ENCODE results near the gene ITCH.
"Not testable (repeated sequence)": the region's sequence is repeated elsewhere in the genome, so short reads cannot be mapped to it uniquely, and the experiment has no call there.

ITCH gene

DNA sequence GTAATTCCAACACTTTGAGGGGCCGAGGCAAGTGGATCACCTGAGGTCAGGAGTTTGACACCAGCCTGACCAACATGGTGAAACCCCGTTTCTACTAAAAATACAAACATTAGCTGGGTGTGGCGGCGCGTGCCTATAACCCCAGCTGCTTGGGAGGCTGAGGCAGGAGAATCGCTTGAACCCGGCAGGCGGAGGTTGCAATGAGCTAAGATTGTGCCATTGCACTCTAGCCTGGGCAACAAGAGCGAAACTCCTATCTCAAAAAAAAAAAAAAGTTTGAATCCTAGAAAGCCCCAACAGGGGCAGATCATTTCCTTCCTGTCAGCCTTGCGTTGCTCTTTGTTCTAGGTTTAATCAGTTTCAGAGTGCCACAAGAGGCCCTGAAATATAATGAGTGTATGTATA, 42.2 kb downstream of the ITCH start:
- H3K27me3 ChIP-seq (ENCODE audit: control insufficient read depth in 3 of 3, insufficient read depth in 3 of 3, low read depth in 1 of 3, low read length in 3 of 3); H2BK120ac ChIP-seq (ENCODE audit: low read depth, low read length); H2BK15ac ChIP-seq (ENCODE audit: low read length); H2AK5ac ChIP-seq (ENCODE audit: low read depth, low read length); DNase-seq (ENCODE audit: low spot score); H3K18ac ChIP-seq (ENCODE audit: low read length); H2BK12ac ChIP-seq (ENCODE audit: low read length); H3K4ac ChIP-seq (ENCODE audit: low read length); H3K4me2 ChIP-seq (ENCODE audit: insufficient read depth, low read length, poor library complexity, severe bottlenecking); H3K9me3 ChIP-seq (replicated peaks in 1 of 2; ENCODE audit: control insufficient read depth in 2 of 2, insufficient read depth in 1 of 2, low read depth in 1 of 2, low read length in 2 of 2); H3K9ac ChIP-seq (ENCODE audit: low read depth, low read length, poor library complexity); H4K8ac ChIP-seq (ENCODE audit: low read depth, low read length); H2BK5ac ChIP-seq (ENCODE audit: low read length); H4K91ac ChIP-seq (ENCODE audit: low read depth, low read length, poor library complexity); H3K79me1 ChIP-seq (ENCODE audit: low read depth, low read length); H2AFZ ChIP-seq (ENCODE audit: low read length); H3K23ac ChIP-seq (ENCODE audit: low read depth, low read length, poor library complexity); H3K14ac ChIP-seq (ENCODE audit: low read length); H3K27ac ChIP-seq (replicated peaks; ENCODE audit: low read length); H3K4me1 ChIP-seq (ENCODE audit: control insufficient read depth in 2 of 2, insufficient read depth in 1 of 2, low read depth in 1 of 2, low read length in 2 of 2); H3K4me3 ChIP-seq (ENCODE audit: low read length in 2 of 2): not testable (repeated sequence)
- H3K36me3 ChIP-seq (replicated peaks in 1 of 2; ENCODE audit: control insufficient read depth in 2 of 2, insufficient read depth in 2 of 2, low read length in 2 of 2), result peaks cover 3 to 71% of the 10 kb centered on the region in 2 donors
- no CpG with 5 or more reads among the region's 10 CpGs for WGBS, 2 donors (ENCODE audit: extremely low coverage in 2 of 2, insufficient read length in 2 of 2, insufficient replicate concordance in 1 of 2)

DNA sequence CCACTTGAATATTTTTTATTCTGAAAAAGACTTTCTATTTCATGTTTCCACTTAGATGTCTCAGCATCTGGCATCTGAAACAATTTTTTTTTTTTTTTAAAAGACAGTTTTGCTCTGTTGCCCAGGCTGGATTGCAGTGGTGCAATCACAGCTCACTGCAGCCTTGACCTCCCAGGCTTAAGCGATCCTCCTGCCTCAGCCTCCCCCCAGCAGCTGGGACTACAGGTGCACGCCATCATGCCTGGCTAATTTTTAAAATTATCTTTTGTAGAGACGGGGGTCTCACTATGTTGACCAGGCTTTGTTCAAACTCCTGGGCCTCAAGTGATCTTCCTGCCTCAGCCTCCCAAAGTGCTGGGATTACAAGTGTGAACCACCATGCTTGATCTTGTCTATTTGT, 42.9 kb downstream of the ITCH start:
- no CpG with 5 or more reads among the region's 3 CpGs for WGBS, 2 donors (ENCODE audit: extremely low coverage in 2 of 2, insufficient read length in 2 of 2, insufficient replicate concordance in 1 of 2)
- H3K4me3 ChIP-seq (ENCODE audit: low read length in 2 of 2); H3K27ac ChIP-seq (replicated peaks; ENCODE audit: low read length); H3K14ac ChIP-seq (ENCODE audit: low read length); H2BK5ac ChIP-seq (ENCODE audit: low read length); H3K23ac ChIP-seq (ENCODE audit: low read depth, low read length, poor library complexity); H2BK12ac ChIP-seq (ENCODE audit: low read length); H3K4me1 ChIP-seq (ENCODE audit: control insufficient read depth in 2 of 2, insufficient read depth in 1 of 2, low read depth in 1 of 2, low read length in 2 of 2); DNase-seq (ENCODE audit: low spot score); H3K18ac ChIP-seq (ENCODE audit: low read length); H3K4ac ChIP-seq (ENCODE audit: low read length); H3K4me2 ChIP-seq (ENCODE audit: insufficient read depth, low read length, poor library complexity, severe bottlenecking); H3K9me3 ChIP-seq (replicated peaks in 1 of 2; ENCODE audit: control insufficient read depth in 2 of 2, insufficient read depth in 1 of 2, low read depth in 1 of 2, low read length in 2 of 2); H3K9ac ChIP-seq (ENCODE audit: low read depth, low read length, poor library complexity); H2BK120ac ChIP-seq (ENCODE audit: low read depth, low read length); H3K79me1 ChIP-seq (ENCODE audit: low read depth, low read length); H4K8ac ChIP-seq (ENCODE audit: low read depth, low read length); H2BK15ac ChIP-seq (ENCODE audit: low read length); H2AK5ac ChIP-seq (ENCODE audit: low read depth, low read length); H4K91ac ChIP-seq (ENCODE audit: low read depth, low read length, poor library complexity); H3K27me3 ChIP-seq (ENCODE audit: control insufficient read depth in 3 of 3, insufficient read depth in 3 of 3, low read depth in 1 of 3, low read length in 3 of 3); H2AFZ ChIP-seq (ENCODE audit: low read length): not testable (repeated sequence)
- H3K36me3 ChIP-seq (replicated peaks in 1 of 2; ENCODE audit: control insufficient read depth in 2 of 2, insufficient read depth in 2 of 2, low read length in 2 of 2), result peaks cover 3 to 73% of the 10 kb centered on the region in 2 donors

GRCh38 chr20:34407962-34408474, 44.9 kb downstream of the ITCH start:
- no peak overlapping the region for H4K91ac ChIP-seq (ENCODE audit: low read depth, low read length, poor library complexity)
- H3K9ac ChIP-seq (ENCODE audit: low read depth, low read length, poor library complexity), result no peak overlapping the region
- H3K14ac ChIP-seq (ENCODE audit: low read length), result no peak overlapping the region
- no peak overlapping the region for H4K8ac ChIP-seq (ENCODE audit: low read depth, low read length)
- no peak overlapping the region for H2AK5ac ChIP-seq (ENCODE audit: low read depth, low read length)
- peaks cover 3 to 77% of the 10 kb centered on the region in 2 donors for H3K36me3 ChIP-seq (replicated peaks in 1 of 2; ENCODE audit: control insufficient read depth in 2 of 2, insufficient read depth in 2 of 2, low read length in 2 of 2)
- no CpG with 5 or more reads among the region's 9 CpGs for WGBS, 2 donors (ENCODE audit: extremely low coverage in 2 of 2, insufficient read length in 2 of 2, insufficient replicate concordance in 1 of 2)
- no peak overlapping the region for H3K18ac ChIP-seq (ENCODE audit: low read length)
- no peak overlapping the region for H3K27ac ChIP-seq (replicated peaks; ENCODE audit: low read length)
- H2BK5ac ChIP-seq (ENCODE audit: low read length), result no peak overlapping the region
- no peaks in the 10 kb centered on the region for H3K79me1 ChIP-seq (ENCODE audit: low read depth, low read length)
- H3K4ac ChIP-seq (ENCODE audit: low read length), result no peak overlapping the region
- H3K4me1 ChIP-seq (ENCODE audit: control insufficient read depth in 2 of 2, insufficient read depth in 1 of 2, low read depth in 1 of 2, low read length in 2 of 2), result peaks cover 0 to under 1% of the 10 kb centered on the region in 2 donors
- DNase-seq (ENCODE audit: low spot score), result no peak
- no peak overlapping the region for H3K4me2 ChIP-seq (ENCODE audit: insufficient read depth, low read length, poor library complexity, severe bottlenecking)
- H2BK15ac ChIP-seq (ENCODE audit: low read length), result no peak overlapping the region
- H3K23ac ChIP-seq (ENCODE audit: low read depth, low read length, poor library complexity), result no peak overlapping the region
- no peak overlapping the region for H2BK12ac ChIP-seq (ENCODE audit: low read length)
- H3K4me3 ChIP-seq (ENCODE audit: low read length in 2 of 2), result no peak overlapping the region
- H3K27me3 ChIP-seq (ENCODE audit: control insufficient read depth in 3 of 3, insufficient read depth in 3 of 3, low read depth in 1 of 3, low read length in 3 of 3), result no peaks in the 10 kb centered on the region
- H2BK120ac ChIP-seq (ENCODE audit: low read depth, low read length), result no peak overlapping the region
- H2AFZ ChIP-seq (ENCODE audit: low read length), result no peak overlapping the region
- H3K9me3 ChIP-seq (replicated peaks in 1 of 2; ENCODE audit: control insufficient read depth in 2 of 2, insufficient read depth in 1 of 2, low read depth in 1 of 2, low read length in 2 of 2), result no peaks in the 10 kb centered on the region

DNA sequence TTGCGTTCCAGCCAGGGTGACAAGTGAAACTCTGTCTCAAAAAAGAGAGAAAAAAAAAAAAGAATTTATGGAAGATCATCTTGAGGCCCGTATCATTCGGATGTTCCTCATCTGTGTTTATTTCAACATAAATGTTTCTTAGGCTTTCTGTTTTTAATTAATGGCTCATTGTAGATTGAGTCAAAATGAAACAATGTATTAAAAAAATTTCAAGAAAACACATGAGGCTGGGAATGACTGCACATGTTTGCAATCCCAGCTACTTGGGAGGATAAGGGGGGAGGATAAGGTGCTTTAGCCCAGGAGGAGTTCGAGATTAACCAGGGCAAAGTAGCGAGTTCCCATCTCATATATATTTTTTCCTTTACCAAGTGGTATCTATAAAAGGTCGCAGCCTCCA, 47.3 kb downstream of the ITCH start:
- no peak overlapping the region for H2AFZ ChIP-seq (ENCODE audit: low read length)
- H3K14ac ChIP-seq (ENCODE audit: low read length), result no peak overlapping the region
- no peaks in the 10 kb centered on the region for H3K27me3 ChIP-seq (ENCODE audit: control insufficient read depth in 3 of 3, insufficient read depth in 3 of 3, low read depth in 1 of 3, low read length in 3 of 3)
- no peak overlapping the region for H2BK5ac ChIP-seq (ENCODE audit: low read length)
- H2BK120ac ChIP-seq (ENCODE audit: low read depth, low read length), result no peak overlapping the region
- H3K4me2 ChIP-seq (ENCODE audit: insufficient read depth, low read length, poor library complexity, severe bottlenecking), result no peak overlapping the region
- no peak overlapping the region for H3K18ac ChIP-seq (ENCODE audit: low read length)
- H2AK5ac ChIP-seq (ENCODE audit: low read depth, low read length), result no peak overlapping the region
- no peak overlapping the region for H3K4ac ChIP-seq (ENCODE audit: low read length)
- no peak overlapping the region for H3K9ac ChIP-seq (ENCODE audit: low read depth, low read length, poor library complexity)
- H3K4me3 ChIP-seq (ENCODE audit: low read length in 2 of 2), result no peak overlapping the region
- H3K9me3 ChIP-seq (replicated peaks in 1 of 2; ENCODE audit: control insufficient read depth in 2 of 2, insufficient read depth in 1 of 2, low read depth in 1 of 2, low read length in 2 of 2), result no peaks in the 10 kb centered on the region
- no CpG with 5 or more reads among the region's 6 CpGs for WGBS, 2 donors (ENCODE audit: extremely low coverage in 2 of 2, insufficient read length in 2 of 2, insufficient replicate concordance in 1 of 2)
- H3K79me1 ChIP-seq (ENCODE audit: low read depth, low read length), result no peaks in the 10 kb centered on the region
- H3K36me3 ChIP-seq (replicated peaks in 1 of 2; ENCODE audit: control insufficient read depth in 2 of 2, insufficient read depth in 2 of 2, low read length in 2 of 2), result peaks cover 3 to 90% of the 10 kb centered on the region in 2 donors
- no peak overlapping the region for H2BK15ac ChIP-seq (ENCODE audit: low read length)
- H3K4me1 ChIP-seq (ENCODE audit: control insufficient read depth in 2 of 2, insufficient read depth in 1 of 2, low read depth in 1 of 2, low read length in 2 of 2), result no peaks in the 10 kb centered on the region
- no peak overlapping the region for H4K8ac ChIP-seq (ENCODE audit: low read depth, low read length)
- no peak overlapping the region for H4K91ac ChIP-seq (ENCODE audit: low read depth, low read length, poor library complexity)
- no peak overlapping the region for H2BK12ac ChIP-seq (ENCODE audit: low read length)
- no peak overlapping the region for H3K27ac ChIP-seq (replicated peaks; ENCODE audit: low read length)
- H3K23ac ChIP-seq (ENCODE audit: low read depth, low read length, poor library complexity), result no peak overlapping the region
- DNase-seq (ENCODE audit: low spot score), result no peak
